Mesendoderm (in vitro differentiated cells): ENCODE results near the gene GYPA.
"Not testable (repeated sequence)": the region's sequence is repeated elsewhere in the genome, so short reads cannot be mapped to it uniquely, and the experiment has no call there.

Source experiments
- DNase-seq: peaks from one replicate; pipeline ENCODE4 v3.0.0; 2013
- H2AK5ac ChIP-seq: 2 replicates; pipeline ENCODE4 v1.6.1; 2013; ENCODE audit warnings: low read length, inconsistent platforms
- H2BK120ac ChIP-seq: 2 replicates; pipeline ENCODE4 v1.6.1; 2013; ENCODE audit warnings: low read depth, mild to moderate bottlenecking, low read length, moderate library complexity, mixed read lengths
- H2BK15ac ChIP-seq: replicated peaks from 2 replicates; pipeline ENCODE4 v1.6.1; 2013; ENCODE audit warnings: low read depth, mild to moderate bottlenecking, moderate library complexity
- H2BK5ac ChIP-seq: 2 replicates; pipeline ENCODE4 v1.6.1; 2013; ENCODE audit warnings: low read length, inconsistent platforms
- H3K18ac ChIP-seq: 2 replicates; pipeline ENCODE4 v1.6.1; 2013; ENCODE audit warnings: mild to moderate bottlenecking, low read length, mixed read lengths
- H3K23ac ChIP-seq: one replicate; pipeline ENCODE4 v1.6.1; 2013; ENCODE audit warnings: low read length
- H3K27ac ChIP-seq: 2 replicates; pipeline ENCODE4 v1.5.1; 2013; ENCODE audit warnings: low read depth, mild to moderate bottlenecking, inconsistent platforms, low read length, moderate library complexity
- H3K27me3 ChIP-seq: 2 replicates; pipeline ENCODE4 v1.6.1; 2013; ENCODE audit warnings: low read length, control low read depth, mild to moderate bottlenecking, inconsistent platforms; ENCODE audit not compliant: insufficient read depth, poor library complexity
- H3K36me3 ChIP-seq: 2 replicates; pipeline ENCODE4 v1.6.1; 2013; ENCODE audit warnings: low read length, inconsistent platforms; ENCODE audit not compliant: control insufficient read depth, insufficient read depth
- H3K4ac ChIP-seq: one replicate; pipeline ENCODE4 v1.6.1; 2013; ENCODE audit warnings: low read depth, mild to moderate bottlenecking, low read length, moderate library complexity
- H3K4me1 ChIP-seq: 2 replicates; pipeline ENCODE4 v1.6.1; 2013; ENCODE audit warnings: low read depth, low read length, inconsistent platforms; ENCODE audit not compliant: control insufficient read depth
- H3K4me2 ChIP-seq: 2 replicates; pipeline ENCODE4 v1.6.1; 2013; ENCODE audit warnings: low read length
- H3K4me3 ChIP-seq: 2 replicates; pipeline ENCODE4 v1.5.1; 2013; ENCODE audit warnings: mild to moderate bottlenecking, low read length
- H3K56ac ChIP-seq: one replicate; pipeline ENCODE4 v1.6.1; 2013; ENCODE audit warnings: low read length
- H3K79me1 ChIP-seq: 2 replicates; pipeline ENCODE4 v1.6.1; 2013; ENCODE audit warnings: low read length, inconsistent platforms
- H3K79me2 ChIP-seq: 2 replicates; pipeline ENCODE4 v1.6.1; 2013; ENCODE audit warnings: mild to moderate bottlenecking, low read length; ENCODE audit not compliant: control insufficient read depth, insufficient read depth
- H3K9ac ChIP-seq: 2 replicates; pipeline ENCODE4 v1.6.1; 2013; ENCODE audit warnings: low read length, inconsistent platforms
- H4K5ac ChIP-seq: one replicate; pipeline ENCODE4 v1.6.1; 2013; ENCODE audit warnings: low read length
- H4K8ac ChIP-seq: one replicate; pipeline ENCODE4 v1.6.1; 2013; ENCODE audit warnings: low read depth, mild to moderate bottlenecking, control low read depth, low read length, moderate library complexity
- WGBS: extraction: QIAGEN DNeasy Blood & Tissue Kit; methylation state at CpG from one replicate; pipeline ENCODE4 v1.1.7; 2013; ENCODE audit warnings: low lambda C conversion rate, missing lambda C conversion rate; ENCODE audit not compliant: insufficient coverage; ENCODE audit errors: extremely low coverage; 5-methylcytosine and 5-hydroxymethylcytosine counted together

Gene GYPA

GRCh38 chr4:144154044-144154443 lies 13.5 kb upstream of the GYPA start:
- no CpG with 5 or more reads among the region's 2 CpGs for WGBS

GRCh38 chr4:144142690-144143326 lies 2.3 kb upstream of the GYPA start:
- not testable (repeated sequence) for H3K27me3 ChIP-seq, H2BK5ac ChIP-seq, H3K4me1 ChIP-seq, H3K4me3 ChIP-seq, H3K79me1 ChIP-seq, H2BK120ac ChIP-seq, H3K23ac ChIP-seq, H3K9ac ChIP-seq, H3K27ac ChIP-seq, H3K79me2 ChIP-seq, H4K5ac ChIP-seq, H3K36me3 ChIP-seq, H3K18ac ChIP-seq, H3K4ac ChIP-seq, H3K56ac ChIP-seq, H4K8ac ChIP-seq, H2BK15ac ChIP-seq, H3K4me2 ChIP-seq, H2AK5ac ChIP-seq
- peak; percentile 40 for DNase-seq
- no CpG with 5 or more reads among the region's 4 CpGs for WGBS

More at GRCh38 chr4:144154044-144154443, 13.5 kb upstream of the GYPA start:
- no peak overlapping the region for H2AK5ac ChIP-seq
- H3K4me2 ChIP-seq, result no peak overlapping the region
- H3K4ac ChIP-seq, result no peak overlapping the region
- H4K5ac ChIP-seq, result no peak overlapping the region
- H3K79me1 ChIP-seq, result no peaks in the 10 kb centered on the region
- H3K79me2 ChIP-seq, result no peaks in the 10 kb centered on the region
- no peak for DNase-seq
- no peak overlapping the region for H4K8ac ChIP-seq
- no peak overlapping the region for H3K23ac ChIP-seq
- H3K36me3 ChIP-seq, result no peaks in the 10 kb centered on the region
- no peaks in the 10 kb centered on the region for H3K27me3 ChIP-seq
- H2BK5ac ChIP-seq, result no peak overlapping the region
- no peak overlapping the region for H3K56ac ChIP-seq
- H3K4me3 ChIP-seq, result no peak overlapping the region
- H3K18ac ChIP-seq, result no peak overlapping the region
- no peak overlapping the region for H3K27ac ChIP-seq
- H3K9ac ChIP-seq, result no peak overlapping the region
- H2BK15ac ChIP-seq, result no peak overlapping the region
- no peak overlapping the region for H2BK120ac ChIP-seq
- no peaks in the 10 kb centered on the region for H3K4me1 ChIP-seq

GRCh38 chr4:144141493-144141892 lies 975 bp upstream of the GYPA start:
- H3K27me3 ChIP-seq, result no peaks in the 10 kb centered on the region
- H3K18ac ChIP-seq, result no peak overlapping the region
- WGBS, result no CpG with 5 or more reads among the region's 2 CpGs
- H2BK120ac ChIP-seq, result no peak overlapping the region
- H2BK5ac ChIP-seq, result no peak overlapping the region
- no peak overlapping the region for H3K4ac ChIP-seq
- no peaks in the 10 kb centered on the region for H3K79me2 ChIP-seq
- H4K8ac ChIP-seq, result no peak overlapping the region
- no peak overlapping the region for H2BK15ac ChIP-seq
- H3K27ac ChIP-seq, result no peak overlapping the region
- H3K79me1 ChIP-seq, result no peaks in the 10 kb centered on the region
- H3K36me3 ChIP-seq, result no peaks in the 10 kb centered on the region
- H3K4me3 ChIP-seq, result no peak overlapping the region
- no peak for DNase-seq
- no peak overlapping the region for H2AK5ac ChIP-seq
- no peak overlapping the region for H3K9ac ChIP-seq
- H3K4me1 ChIP-seq, result no peaks in the 10 kb centered on the region
- no peak overlapping the region for H3K23ac ChIP-seq
- no peak overlapping the region for H3K4me2 ChIP-seq
- H3K56ac ChIP-seq, result no peak overlapping the region
- H4K5ac ChIP-seq, result no peak overlapping the region

- not testable (repeated sequence) for H3K27me3 ChIP-seq, H2BK5ac ChIP-seq, H3K36me3 ChIP-seq, H2BK120ac ChIP-seq, H3K79me2 ChIP-seq, H3K4me2 ChIP-seq, H3K9ac ChIP-seq, H2AK5ac ChIP-seq, H3K4me1 ChIP-seq, H3K23ac ChIP-seq, H4K5ac ChIP-seq, H3K18ac ChIP-seq, H3K4me3 ChIP-seq, H3K56ac ChIP-seq, H3K4ac ChIP-seq, H3K27ac ChIP-seq, H2BK15ac ChIP-seq, H3K79me1 ChIP-seq, H4K8ac ChIP-seq, DNase-seq
- no CpG with 5 or more reads among the region's 4 CpGs for WGBS
Measured at GRCh38 chr4:144139991-144140390, 527 bp downstream of the GYPA start.

GRCh38 chr4:144139547-144139946 lies 971 bp downstream of the GYPA start:
- not testable (repeated sequence) for H3K56ac ChIP-seq, H2BK120ac ChIP-seq, H2BK15ac ChIP-seq, DNase-seq, H4K5ac ChIP-seq, H3K18ac ChIP-seq, H3K23ac ChIP-seq, H3K36me3 ChIP-seq, H3K4me1 ChIP-seq, H3K4me2 ChIP-seq, H2AK5ac ChIP-seq, H4K8ac ChIP-seq, H2BK5ac ChIP-seq, H3K9ac ChIP-seq, H3K27ac ChIP-seq, H3K79me1 ChIP-seq, H3K79me2 ChIP-seq, H3K27me3 ChIP-seq, H3K4me3 ChIP-seq, H3K4ac ChIP-seq
- no CpG with 5 or more reads among the region's 2 CpGs for WGBS

- not testable (repeated sequence) for H3K18ac ChIP-seq, H4K5ac ChIP-seq, H3K9ac ChIP-seq, H3K27me3 ChIP-seq, H3K56ac ChIP-seq, H2BK5ac ChIP-seq, H3K4ac ChIP-seq, H2BK15ac ChIP-seq, H3K79me1 ChIP-seq, H3K4me3 ChIP-seq, DNase-seq, H4K8ac ChIP-seq, H3K4me2 ChIP-seq, H3K4me1 ChIP-seq, H3K27ac ChIP-seq, H2AK5ac ChIP-seq, H3K79me2 ChIP-seq, H2BK120ac ChIP-seq, H3K23ac ChIP-seq, H3K36me3 ChIP-seq
- WGBS, result no CpG with 5 or more reads among the region's 4 CpGs
Measured at GRCh38 chr4:144138239-144138638, 2.3 kb downstream of the GYPA start.
